GM19467 (cell line): ENCODE results near the gene ROCK2.

Experiments used
- ATAC-seq: cut with Tn5 transposase; IDR thresholded peaks from one replicate; pipeline ENCODE4 v1.9.1; 2021; ENCODE audit warnings: mild to moderate bottlenecking, moderate library complexity; ENCODE audit not compliant: unreplicated experiment

The ROCK2 gene

DNA sequence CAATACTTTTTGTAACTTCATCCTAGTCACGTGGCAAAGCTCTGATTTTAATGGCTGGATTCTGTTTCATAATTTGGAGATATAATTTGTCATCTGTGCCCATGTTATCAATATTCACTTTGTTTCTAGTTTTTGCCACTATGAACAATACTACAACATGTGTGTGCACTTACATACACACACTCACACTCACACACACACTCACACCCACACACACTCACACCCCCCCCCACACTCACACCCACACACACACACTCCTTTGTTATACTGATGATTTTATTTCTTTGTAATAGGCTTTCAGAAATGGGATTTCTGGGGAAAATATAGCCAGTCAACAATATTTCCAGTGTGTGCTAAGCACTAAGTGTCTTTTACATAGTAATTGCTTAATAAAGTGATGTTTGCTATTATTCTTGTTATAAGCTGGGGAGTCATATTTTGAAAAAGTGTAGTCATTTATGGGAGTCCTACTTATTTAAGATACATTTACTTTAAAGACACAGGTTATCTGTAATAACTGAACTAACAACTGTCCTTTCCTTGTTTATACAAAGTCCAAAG lies 22.8 kb upstream of the ROCK2 start:
- no peak for ATAC-seq

DNA sequence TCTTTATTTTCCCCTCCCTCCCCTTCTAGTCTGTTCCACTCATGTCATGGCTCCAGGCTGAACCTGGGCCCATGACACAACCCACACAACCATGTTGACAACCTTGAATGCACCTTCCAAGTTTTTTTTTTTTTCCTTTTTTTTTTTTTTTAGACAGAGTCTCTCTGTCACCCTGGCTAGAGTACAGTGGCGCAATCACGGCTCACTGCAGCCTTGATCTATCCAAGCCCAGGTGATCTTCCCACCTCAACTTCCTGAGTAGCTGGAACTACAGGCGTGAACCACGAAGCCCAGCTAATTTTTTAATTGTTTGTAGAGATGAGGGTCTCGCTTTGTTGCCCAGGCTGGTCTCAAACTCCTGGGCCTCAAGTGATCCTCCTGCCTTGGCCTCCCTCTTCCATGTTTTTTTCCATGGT lies 21.9 kb upstream of the ROCK2 start:
- no peak for ATAC-seq

DNA sequence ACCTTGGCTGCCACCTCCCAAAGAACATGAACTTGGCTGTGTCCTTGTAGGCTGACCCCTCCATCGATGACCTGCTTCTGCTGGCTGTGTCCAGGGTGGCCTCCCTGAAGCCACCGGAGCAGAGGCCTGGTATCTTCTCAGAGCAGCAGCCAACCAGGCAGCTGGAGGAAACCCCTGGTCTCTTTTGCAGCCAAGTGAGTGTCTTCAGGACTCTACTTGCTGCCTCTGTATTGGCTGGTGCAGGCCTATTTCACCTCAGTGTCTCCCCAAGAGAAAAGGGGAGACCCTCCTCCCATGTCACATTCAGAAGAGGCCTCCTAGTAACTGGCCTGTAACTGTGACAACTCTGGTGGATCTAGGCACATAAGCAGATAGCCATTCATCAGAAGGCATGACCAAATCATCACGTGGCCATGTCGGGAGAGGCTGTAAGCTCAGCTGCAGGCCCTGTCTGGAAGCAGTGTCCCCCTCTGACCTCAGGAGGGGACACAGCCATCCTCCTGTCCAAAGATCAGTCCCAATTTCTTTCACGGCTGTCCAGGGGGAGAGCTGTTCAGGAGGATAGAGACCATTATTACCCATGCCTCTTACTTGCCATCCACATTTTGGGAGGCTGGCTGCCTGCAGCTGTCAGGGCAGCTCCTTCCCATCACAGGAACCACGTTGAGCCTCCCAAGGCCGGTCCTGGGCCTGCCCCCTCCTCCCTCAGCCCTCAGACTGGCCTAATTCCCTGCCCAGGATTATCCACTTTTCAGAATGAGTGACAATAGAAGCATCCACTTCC lies 20.9 kb upstream of the ROCK2 start:
- no peak for ATAC-seq

DNA sequence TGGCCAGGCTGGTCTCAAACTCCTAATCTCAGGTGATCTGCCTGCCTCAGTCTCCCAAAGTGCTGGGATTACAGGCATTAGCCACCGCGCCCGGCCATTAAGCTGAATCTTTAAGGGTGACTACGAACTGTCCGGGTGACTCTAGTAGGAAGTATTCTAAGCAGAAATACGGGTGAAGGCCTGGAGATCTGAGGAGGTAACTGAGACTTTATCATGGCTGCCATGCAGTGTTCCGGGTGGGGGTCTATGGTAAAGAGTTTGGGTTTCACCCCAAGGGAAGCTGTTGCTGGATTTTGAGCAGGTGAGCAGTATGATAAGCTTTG lies 20.1 kb upstream of the ROCK2 start:
- no peak for ATAC-seq

- ATAC-seq = no peak
Observed at GRCh38 chr2:11363868-11364564, 19.6 kb upstream of the ROCK2 start.

DNA sequence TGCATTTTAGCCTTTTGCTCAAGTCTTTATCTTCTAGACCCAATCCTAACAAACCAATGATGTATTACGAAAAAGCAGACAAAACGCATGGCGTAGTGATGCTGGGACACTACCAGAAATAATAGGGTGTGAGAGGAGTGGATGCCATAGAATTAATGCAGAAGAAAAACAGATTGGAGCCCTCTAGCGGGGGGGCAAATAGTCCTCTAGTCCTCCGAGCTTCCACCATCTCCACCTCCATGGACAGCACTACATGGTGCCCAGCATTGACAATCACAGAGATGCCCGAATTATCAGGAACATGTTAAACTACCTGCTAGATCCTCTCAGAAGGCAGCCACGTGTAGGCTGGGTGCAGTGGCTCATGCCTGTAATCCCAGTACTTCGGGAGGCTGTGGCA lies 15.4 kb upstream of the ROCK2 start:
- ATAC-seq = no peak

DNA sequence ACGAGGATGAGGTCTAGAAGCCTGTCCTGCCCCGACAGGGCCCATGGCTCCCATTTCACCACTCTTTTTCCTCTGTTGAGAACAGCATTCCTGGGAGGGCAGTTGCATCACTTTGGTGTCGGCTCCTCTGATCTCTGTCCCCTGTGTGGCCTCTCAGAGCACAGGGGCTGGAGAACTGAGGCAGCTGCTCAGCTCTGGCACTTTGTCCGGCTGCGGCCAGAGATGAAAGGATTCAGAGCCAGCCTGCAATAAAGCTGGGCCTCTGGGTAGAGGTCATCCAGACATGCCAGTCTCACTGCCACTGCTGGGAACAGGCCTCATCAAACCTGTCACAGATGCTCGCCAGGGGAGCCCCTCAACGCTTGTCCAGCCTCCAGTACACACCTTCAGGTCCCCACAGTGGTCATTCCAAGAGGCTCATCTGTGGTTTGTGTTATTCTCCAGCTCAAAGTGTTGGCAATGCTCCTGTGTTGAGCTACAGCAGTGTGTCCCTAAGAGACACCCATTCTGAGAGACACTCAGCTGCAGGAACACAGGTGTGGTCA lies 13.1 kb upstream of the ROCK2 start:
- ATAC-seq = no peak

GRCh38 chr2:11356764-11357163 lies 12.3 kb upstream of the ROCK2 start:
- no peak for ATAC-seq

- no peak for ATAC-seq
Observed at GRCh38 chr2:11355194-11356053, 11.0 kb upstream of the ROCK2 start.

DNA sequence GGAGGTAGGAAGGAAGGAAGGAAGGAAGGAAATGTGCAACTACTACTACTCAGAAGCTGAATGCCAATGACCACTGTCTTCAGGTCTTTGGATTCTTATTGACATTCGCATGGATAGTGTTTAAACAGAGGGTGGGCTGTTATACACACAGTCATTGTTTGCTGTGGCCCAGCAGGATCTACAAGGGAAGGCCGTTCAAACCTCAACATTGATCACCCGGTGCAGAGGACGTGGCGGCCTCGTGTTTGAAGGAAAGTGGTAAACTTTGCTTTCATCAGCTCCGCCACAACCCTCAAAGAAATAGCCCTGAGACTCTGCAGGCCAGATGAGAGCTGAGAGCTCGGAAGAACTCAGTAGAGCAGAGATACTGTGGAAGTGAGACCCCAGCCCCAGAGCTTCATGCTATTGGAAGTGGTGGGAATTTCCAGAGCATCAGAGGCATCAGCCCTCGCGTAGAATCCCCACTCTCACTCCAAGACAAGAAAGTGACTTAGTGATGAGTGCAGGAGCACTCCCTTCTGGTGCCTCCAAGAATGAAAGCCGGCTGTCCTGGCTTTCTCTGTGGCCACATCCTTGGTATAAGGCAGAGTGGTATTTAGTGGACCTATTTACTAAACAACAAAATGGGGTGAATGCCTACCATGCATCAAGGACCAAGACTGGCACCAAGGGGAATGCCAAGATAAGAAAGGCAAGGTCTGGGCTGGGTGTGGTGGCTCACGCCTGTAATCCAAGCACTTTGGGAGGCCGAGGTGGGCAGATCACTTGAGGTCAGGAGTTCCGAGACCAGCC lies 10.1 kb upstream of the ROCK2 start:
- no peak for ATAC-seq

DNA sequence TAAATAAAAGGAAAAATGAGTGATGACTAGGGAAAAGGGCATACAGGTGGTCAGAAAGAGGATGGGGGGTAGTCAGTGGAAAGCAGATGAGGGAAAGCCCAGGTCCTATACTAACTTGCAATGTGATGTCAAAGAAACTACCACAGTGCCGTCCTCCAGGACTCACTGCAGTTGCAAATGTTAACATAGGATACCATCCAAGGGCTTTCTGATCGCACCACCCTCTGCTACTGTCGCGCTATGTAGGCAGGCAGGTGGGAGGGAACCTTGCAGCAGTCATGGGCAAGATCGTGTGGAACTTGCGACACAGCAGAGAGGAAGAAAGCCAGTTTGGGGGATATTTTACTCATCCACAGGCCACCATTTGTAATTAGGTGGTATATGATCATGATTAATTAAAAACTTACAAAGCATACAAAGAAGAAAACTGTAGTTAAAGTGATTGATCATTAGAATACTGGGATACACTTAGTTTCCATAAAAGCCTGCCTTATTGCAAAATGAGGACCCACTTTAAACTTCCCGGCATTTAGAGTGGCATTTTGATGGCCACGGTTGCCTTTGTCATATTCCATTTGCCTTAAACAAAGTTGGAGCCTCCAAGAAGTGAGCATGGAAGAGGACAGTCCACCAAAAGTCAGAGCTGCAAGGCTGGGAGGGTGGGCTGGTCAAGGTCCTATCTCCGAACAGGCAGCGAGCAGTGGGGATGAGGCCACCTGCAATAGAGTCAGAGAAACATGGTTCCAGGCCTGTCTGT lies 8.5 kb upstream of the ROCK2 start:
- no peak for ATAC-seq

DNA sequence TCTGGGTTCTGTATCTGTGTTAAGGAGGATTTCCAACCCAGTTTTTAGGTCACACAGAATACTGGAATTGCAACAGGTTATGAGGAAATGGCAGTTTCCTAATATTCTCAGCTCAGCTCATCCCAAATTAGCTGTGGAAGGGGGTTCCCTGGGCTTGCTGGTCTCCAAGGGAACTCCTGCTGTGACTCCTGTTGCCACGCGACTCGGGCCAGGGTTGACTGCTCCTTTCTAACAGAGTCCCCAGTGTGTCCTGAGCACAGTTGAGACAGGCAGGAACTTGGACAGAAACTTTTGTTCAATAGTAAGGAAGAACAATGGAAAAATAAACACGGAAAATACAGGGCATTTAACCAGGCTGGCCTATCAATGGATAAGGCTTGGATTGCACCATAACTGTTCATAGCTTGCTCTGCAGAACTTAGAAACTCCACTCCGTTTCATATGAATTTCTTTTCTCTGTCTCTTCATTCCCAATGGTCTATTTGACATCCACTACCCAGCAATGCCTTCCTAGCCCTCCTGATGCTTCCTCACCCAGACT lies 3.8 kb upstream of the ROCK2 start:
- ATAC-seq = no peak

DNA sequence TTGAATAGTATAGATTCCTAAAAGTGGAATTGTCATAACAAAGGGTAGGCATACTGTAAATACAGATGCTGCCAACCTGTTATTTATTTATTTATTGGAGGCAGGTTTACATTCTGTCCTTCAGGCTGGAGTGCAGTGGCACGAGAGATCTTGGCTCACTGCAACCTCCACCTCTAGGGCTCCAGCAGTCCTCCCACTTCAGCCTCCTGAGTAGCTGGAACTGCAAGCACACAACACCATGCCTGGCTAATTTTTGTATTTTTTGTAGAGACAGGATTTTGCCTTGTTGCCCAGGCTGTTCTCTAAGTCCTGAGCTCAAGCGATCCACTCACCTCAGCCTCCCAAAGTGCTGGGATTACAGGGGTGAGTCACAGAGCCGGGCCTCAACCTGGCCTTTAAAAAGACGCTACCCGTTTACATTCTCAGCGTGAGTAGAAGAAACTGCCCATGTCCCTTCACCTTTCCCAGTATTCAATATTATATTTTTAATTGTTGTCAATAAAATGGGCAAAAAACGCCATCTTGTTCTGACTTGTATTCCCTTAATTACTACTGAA lies 3.0 kb upstream of the ROCK2 start:
- ATAC-seq = no peak

DNA sequence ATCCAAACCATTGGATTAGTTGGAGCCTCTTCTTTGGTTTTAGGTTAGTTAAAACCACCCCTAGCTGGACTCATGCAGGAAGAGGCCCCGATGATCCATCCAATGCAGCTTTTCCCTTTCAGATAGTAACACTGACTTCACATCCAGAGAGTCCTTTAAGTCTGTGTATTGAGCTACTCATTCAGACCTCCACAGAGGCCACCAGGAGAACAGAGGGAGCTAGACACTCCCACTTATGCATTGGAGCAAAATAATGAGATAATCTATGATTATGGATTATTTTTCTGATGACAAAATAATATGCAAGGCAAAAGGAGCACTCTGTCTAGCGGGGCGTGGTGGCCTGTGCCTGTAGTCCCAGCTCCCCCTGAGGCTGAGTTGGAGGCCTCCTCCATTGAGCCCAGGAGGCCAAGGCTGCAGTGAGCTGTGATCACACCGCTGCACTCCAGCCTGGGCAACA lies 1.6 kb upstream of the ROCK2 start:
- ATAC-seq = no peak

- no peak for ATAC-seq
Observed at GRCh38 chr2:11344956-11345677, 681 bp upstream of the ROCK2 start.

GRCh38 chr2:11343650-11344341 lies 640 bp downstream of the ROCK2 start:
- peak; percentile 31 for ATAC-seq

GRCh38 chr2:11343368-11343649 lies 1.1 kb downstream of the ROCK2 start:
- ATAC-seq = no peak
